ENCODE data around the gene PLXNC1.

Gene PLXNC1

DNA sequence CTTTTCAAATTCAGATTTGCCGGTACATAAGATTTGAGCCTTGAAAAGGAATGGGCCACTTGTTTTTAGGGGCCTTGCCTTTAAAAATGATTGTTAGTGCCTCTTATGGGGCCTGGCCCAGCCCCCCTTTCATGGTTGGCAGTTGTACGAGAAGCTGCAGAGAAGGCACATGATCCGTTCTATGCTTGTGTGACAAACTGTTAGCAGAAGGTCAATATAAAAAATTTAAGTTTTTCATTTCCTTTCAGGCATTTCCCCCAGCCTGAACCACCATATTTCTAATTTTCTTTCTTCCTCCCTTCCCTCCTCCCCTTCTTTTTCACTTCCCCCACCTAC lies 119.1 kb downstream of the PLXNC1 start:
- DNase-seq = no peak

DNA sequence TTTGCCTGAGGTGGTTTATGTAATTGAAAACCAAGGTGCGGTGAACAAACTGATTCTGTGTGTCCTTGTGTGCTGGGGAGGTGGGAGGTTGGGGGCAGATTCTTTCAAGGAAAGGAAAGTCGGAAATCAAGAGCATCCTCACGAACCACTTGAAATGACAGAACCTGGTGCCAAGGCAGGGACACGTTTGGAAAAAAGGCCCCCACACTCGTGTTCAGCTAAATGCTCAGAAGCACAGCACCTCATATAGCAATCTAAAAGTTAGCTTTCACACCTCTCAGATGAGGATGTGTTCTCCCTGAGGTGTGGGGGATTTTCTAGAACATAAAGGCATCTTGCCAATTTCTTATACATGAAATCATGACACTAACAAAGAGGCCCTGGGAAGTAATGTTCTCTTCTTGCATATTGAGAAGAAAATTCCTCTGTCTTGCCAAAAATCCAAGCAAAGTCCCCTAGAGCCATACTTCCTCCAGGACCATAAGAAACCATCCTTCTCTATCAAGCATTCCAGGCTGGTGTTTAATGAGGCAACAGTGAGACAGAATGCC lies 119.6 kb downstream of the PLXNC1 start:
- DNase-seq = no peak

DNA sequence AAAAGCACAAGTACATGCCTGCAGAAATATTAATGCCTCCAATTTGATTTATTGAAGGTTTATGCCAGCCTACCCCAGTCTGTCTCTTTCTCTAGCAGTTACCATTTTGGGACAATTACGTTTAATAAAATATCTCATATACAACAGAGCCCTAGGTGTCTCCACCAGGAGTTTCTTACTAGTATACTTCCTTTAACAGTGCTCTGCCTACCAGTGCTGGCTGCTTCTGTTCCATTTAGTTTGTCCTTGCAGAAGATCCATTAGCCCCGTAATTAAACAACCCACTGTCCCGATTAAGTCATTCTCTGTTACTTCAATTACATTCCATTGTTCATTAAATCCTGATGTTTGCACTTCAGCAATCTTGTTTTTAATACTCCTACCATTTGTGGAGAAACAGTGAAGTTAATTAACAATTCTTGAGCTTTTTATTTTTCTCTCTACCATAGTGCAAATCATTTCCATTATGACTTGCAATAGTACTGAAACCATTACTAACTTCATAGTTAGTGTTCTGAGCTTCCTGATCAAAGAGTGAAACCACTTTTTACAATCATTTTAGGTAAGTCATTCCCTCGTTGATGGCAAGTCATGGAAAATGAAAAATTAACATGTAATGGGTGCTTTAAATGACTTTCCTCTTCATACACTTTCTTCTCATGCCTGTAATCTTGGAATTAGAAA lies 121.1 kb downstream of the PLXNC1 start:
- DNase-seq = no peak

DNA sequence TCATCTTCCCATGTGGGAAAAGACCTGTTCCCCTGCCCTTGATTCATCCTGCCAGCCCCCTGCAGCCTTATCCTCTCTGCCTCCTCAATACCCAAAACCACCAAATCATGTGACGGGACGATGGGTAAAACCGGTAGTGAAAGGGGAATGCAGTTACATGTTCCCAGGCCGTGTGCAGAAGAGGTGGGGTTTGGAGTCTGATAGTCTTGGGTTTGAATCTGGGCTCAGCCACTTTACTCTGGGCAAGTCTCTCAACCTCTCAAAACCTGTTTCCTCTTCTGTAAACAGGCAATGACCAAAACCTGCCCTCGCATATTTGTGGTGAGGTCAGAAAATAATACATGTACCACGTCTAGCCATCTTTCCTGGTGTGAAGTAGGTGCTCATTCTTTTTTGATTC lies 123.0 kb downstream of the PLXNC1 start:
- peak; percentile 20 for DNase-seq

DNA sequence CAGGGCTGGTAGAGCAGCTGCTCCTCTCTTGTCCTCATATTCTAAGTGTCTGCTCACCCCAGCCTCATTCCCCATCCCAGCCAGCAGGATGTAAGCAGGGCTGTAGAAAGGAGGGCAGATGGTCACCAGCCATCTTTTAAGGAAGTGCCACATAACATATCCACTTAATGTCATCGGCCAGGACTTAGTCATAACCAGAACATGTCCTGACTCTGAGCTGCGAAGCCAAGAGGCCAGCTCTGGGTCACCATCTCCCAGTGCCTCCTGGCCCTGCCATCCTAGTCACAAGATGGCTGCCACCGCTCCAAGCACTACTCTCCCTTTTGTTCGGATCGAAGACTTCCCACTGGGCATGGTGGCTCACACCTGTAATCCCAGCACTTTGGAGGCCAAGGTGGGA lies 123.9 kb downstream of the PLXNC1 start:
- no peak for DNase-seq

DNA sequence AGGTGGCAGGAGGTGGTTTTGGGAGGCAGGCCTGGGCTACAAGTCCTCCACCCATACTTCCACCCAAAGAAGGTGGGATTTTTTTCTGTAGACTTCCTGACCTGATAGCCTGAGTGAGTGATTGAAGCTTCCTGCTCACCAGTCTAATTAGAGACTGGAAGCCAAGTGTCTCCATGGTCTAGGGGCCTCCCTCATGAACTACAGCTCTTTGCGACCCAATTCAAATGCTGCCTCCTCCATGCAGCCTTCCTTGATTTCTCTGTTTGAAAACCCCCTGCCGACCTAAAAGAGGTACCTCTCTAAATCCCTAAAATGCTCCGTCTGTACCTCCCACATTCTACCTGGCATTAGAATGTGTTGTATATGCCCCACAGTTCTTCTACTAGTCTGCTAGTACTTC lies 124.9 kb downstream of the PLXNC1 start:
- no peak for DNase-seq

DNA sequence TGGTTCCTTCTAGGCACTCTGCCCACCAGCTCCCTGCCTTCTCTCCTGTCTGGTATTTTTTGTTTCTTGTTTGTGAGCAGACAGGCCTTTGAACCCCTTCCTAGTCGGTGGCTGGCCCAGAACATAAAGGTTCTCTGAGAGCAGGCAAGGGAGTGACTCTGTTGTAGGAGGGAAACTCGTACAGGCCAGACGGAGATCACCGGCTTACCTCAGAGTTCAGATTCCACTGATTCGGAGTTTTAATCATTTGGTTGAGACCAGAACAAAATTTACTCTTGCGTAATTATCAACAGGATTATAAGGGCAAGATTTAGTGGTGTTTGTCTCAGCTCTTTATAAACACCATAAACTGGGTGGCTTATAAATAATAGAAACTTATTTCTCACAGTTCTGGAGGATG lies 128.3 kb downstream of the PLXNC1 start:
- DNase-seq = no peak

DNA sequence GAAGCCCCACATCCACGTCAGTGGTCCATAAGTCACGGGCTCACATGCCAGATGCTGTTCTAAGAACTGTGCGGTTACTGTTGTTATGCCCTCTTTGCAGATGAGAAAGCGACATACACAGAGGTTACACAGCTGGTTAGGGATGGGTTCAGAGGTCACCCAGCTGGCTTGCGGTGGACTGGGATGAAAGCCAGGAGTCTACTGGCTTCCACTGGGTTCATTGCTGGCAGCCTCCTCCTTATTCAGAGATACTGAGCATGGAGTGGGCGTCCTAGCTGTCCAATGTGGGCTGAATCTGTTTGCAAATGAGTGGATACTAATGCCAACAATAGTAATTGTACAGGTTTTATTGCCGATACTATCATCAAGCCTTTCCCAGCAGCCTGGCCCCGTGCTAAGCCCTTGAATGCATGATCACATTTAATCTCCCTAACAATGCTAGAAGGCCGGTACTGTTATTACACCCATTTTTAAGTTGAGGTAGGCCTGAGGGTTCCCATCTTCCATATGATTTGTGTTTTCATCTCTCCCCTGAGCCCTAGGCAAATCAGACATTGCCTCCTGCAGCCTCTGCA lies 129.1 kb downstream of the PLXNC1 start:
- DNase-seq = no peak

DNA sequence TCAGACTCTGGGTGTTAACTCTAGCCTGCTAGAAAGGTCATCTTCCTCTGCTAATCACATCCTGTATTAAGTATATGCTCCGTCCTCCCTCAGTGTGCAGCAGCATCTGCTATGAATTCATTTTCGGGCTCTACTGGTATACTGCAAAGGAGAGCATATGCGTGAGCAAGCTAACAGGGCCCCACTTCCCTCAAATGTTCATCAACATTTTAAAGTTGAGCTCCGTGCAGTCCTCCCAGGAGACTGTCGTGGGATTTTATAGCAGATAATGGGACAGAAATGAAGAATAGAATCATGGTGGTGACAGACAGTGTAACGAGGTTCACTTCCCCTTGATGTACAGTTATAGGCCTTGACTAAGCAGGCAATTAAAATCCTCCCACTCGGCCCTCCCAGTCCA lies 131.7 kb downstream of the PLXNC1 start:
- DNase-seq = no peak

DNA sequence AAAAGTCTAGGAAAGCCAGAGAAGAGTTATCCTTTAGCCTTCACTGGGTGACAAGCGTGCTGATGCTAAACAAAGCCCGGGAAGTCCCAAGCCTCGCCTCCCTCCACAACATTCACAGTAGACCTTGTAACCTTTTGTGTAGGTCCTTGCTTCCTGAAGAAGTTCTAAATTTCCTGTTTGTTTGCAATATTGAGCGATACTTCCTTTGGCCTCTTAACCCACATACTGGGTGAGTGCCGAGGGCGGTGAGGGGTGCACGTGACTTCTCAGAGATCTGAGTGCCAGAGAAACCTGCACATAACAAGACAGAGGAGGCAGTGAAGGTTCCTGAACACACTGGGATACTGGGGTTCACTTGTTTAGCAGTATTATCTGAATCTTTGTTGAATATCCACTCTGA lies 134.3 kb downstream of the PLXNC1 start:
- no peak for DNase-seq

DNA sequence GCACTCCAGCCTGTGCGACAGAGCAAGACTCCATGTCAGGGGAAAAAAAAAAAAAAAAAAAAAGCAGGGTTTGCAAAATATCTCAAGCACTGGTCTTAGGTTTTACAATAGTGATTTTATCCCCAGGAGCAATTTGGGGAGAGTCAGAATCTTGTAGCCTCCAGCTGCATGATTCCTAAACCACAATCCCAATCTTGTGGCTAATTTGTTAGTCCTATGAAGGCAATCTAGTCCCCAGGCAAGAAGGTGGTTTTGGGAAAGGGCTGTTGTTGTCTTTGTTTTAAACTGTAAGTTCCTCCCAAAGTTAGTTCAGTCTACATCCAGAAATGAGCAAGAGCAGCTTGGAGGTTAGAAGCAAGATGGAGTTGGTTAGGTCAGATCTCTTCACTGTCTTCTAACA lies 135.7 kb downstream of the PLXNC1 start:
- DNase-seq = no peak

DNA sequence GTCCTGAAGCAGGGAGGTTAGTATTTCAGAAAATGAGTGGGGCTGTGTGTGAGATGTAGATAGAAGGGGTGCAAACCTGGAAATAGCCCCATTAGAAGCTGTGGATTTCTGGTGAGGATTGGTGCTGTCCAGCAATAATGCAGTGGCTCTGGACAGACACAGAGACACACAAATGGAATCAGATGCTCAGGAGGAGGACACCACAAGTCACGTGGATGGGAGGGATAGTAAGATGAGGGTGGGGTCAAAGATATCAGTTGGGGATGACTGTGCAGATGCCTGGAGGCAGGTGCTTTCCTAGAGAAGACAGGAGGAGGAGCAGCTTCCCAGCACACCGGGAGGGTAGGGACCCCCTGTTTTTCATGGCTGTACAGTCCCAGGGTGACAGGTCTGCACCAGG lies 136.5 kb downstream of the PLXNC1 start:
- peak; percentile 18 for DNase-seq

DNA sequence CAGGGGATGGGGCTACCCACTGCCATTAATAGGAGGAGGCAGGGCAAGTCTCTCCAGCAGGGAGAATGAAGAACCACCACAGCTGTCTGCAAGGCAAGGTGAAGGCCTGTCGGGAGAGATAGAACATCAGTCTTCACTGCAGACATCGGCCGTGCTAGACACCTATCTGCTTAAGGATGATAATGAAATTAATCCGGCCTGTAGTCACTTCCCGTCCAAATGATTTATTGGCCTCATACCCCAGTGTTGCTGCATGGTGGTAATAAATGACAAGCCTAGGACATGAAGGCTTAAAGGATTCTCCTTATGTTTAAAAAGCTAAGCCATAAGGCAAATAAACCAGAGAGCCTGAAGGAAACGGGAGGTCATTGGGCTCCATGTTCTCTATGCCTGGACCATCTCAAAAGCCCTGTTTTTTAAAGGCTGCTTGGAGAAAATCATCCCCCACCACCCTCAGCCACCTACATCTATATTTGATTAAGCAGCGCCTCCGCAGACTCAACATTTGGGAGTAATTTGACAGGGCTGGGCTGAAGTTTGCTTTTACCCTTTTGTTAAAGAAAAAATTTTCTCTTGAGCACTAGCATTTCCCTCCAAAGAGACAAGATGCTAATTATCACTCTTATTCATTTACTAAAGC lies 137.7 kb downstream of the PLXNC1 start:
- DNase-seq = no peak

DNA sequence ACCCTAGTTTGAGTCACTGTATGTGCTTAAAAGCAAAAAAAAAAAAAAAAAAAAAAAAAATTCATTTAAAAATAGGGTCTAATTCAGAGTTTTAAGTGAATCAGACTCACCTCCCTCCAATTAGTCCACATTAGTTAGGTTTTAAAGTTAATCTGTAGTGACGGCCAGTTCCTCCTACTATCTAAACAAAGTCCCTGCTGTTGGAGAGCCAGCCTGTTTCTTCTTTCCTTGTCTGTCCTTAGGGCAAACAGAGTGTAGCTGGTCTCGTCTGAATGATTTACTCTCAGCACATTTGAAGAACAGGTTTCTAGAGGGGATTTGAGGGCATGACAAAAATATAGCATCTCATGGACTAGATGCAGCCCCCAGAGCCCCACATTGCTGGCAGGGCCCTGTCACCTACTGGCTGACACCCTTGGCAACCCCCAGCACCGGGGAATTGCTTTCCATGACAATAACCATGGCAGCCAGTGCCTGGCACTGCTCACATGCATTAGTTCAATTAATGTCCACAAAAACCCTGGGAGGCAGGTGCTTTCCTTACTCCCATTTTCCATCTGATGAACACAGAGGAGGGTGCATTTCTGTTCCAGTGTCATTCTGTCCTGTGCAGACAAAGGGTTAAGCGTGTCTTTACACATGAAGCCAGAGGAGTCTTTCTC lies 138.3 kb downstream of the PLXNC1 start:
- no peak for DNase-seq

DNA sequence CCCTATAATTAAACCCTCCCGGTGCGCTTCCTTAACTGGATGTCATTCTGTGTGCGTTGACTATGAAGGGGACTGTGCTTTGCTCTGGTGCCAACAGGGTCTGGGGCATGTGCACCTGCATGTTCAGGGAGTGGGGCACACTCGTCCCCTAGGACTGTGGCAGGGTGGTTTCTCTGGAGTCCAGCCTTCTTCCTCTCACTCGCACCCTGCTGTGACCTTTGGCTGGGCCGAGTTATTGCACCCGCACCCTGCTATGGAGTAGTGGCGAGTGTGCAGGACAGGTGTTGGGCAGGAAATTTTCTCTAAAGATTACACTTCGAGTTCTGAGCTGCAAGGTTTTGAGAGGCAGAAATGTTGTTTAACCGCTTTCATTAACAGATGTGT lies 138.9 kb downstream of the PLXNC1 start:
- no peak for DNase-seq

DNA sequence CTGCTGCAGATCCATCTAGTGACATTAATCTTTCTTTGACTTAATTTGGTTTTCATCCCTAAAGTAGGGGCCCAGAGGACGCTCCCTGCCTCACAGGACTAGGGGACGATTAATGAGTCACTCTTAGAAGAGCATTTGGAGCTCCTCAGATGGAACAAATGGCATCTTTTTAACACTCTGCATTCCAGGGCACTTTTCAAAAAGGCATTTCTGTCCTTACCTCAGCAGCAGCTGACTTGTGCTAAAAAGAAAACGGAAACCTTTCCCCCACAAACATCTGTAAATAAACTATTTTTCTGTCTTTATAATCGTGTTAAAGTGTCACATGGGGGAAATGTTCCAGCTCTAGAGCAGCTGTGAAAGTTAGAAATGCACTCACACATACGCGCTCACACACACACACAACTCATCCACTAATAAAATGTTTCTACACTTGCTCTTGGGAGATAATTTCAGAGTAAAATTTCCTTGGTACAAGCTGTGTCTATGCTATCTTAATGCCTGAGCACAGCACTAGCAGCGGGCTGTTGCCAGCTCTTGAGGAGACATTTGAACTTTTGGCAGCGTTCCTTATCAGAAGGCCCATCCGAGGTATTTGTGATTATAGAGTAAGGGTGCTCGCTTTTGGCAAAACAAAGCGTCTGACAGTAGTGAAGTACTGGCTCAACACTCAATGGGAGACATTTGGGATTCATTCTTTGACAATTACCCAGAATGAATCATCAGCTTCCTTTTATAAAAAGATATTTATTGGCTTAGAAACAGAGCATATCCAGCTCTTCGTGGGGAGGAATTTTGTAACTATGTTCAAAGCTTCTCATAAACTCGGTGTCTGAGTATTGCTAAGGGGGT lies 141.3 kb downstream of the PLXNC1 start:
- peak; percentile 73 for DNase-seq

DNA sequence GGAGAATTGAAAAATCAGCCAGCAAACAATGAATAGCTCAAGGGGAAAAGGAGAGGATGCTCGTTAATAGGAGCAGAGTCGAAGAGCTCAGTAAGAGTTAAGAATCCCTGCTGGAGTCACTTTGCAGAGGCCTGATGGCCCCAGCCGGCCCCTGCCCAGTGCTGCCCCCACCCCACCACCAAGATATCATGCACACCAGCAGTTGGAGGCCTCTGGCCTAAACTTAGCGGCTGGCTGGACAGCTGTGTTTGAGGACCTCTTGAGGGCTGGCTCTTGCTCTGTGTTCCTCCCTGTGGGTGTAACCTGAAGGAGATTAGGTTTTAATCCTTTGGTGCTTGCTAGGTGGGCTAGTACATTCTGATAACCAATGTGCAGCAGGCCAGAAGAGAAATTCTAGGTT lies 142.0 kb downstream of the PLXNC1 start:
- DNase-seq = no peak

DNA sequence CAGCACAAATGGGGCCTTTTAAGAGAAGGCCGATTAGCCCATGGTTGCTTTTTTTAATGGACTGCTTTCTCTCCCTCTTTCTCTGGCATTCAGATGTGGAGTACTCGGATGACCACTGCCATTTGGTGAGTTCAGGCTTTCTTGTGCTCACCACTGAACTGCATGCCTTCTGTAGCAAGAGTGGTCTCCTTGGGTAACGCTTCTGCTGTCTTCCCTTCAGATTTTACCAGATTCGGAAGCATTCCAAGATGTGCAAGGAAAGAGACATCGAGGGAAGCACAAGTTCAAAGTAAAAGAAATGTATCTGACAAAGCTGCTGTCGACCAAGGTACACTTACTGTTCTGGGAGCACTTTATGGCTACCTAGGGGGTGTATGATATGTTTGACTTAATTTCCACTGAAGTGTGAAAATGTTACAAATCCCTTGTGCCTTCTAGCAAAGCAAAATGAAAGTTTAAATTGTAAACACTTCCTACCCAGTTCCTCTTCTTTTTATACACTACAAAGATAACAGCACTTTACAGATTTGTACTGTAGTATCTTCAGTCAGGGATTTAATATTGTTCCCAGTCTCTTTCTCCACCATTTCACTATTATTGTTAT lies 148.8 kb downstream of the PLXNC1 start:
- DNase-seq = no peak

DNA sequence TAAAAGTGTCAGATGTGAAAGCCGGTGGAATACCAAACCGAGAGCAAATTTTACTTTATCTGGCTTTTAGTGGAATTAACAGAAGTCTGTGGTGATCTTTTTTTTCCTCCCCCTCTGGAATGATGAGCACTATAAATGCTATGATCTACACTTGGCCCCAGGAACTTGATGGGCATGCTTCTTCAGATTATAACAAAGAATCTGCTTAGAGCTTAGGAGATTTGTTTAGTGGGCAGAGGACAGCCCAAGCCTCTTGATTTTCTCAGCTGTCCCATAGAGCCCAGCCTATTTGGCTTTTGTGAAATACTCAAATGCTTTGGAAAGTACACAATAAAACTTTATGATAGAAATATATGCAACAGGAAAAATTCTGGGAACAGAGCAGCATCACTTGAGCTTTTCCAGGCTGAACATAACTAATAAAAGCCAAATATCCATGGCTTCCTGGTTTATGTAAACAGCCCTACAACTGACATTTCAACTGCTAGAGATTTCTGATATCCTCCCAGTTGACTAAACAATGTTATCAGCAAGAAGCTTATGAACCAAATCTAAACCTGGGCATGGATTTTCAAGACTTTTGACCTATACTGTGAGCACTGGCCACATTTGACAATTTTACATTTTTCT lies 149.6 kb downstream of the PLXNC1 start:
- DNase-seq = no peak

DNA sequence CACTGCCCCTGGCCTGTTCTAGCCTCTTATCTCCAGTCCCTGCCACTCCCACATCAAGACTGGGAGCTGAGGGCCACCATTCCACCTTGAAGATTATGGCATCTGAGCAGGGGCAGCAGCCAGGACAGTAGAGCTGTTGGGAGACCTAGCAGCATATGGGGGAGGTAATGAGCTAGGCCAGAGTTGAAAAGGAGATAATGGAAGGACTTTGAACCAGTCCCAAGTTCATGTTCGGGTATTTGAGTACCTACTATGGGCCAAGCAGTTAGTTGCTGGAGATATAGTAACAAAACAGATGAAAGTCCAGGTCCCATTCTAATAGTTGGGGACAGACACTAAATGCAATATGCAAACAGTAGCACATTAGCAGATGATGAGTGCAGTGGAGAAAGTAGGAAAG lies 151.5 kb downstream of the PLXNC1 start:
- DNase-seq = no peak

DNA sequence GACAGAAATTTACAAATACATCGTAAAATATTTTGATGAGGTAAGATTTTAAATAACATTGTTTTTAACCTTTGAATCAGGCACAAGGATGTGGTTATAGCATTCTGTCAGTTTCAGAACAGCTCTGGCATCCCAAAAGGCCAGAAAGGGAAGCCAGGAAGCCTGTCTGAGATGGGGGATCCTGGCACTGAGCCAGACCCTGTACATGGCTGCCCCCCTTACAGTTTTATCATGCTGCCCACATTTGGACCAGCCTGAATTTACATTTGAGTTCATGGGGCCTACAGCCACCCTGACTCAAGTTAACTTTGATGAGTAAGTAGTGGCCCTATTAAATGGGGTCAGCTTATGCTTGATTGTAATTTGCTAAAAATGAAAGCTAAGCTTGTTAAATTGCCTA lies 155.6 kb downstream of the PLXNC1 start:
- DNase-seq = no peak

DNA sequence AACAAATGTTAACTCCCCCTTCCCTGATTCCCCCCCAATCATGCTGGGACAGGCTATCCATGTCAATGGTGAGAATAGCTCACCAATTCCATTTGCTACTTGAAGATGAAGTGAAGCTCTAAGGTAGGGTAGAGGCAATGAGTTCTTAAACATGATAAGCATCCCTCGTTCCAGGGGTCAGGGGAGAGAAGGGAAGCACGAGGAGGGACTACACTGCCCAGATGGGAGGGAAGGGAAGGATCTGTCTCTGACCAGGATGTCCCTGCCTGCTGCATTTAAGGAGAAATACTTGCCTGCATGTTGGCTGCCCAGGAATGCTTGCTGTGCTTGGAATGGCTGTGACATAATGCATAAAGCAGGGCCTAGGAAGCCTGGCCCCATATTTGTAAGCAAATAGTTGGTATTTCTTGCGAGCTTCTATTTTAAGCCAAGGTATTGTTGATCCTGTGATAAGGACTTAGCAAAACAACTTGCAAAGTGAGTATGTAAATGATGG lies 156.2 kb downstream of the PLXNC1 start:
- no peak for DNase-seq
